Eye (tissue), 1 donor: ENCODE measurements around the gene DENND5A.
"Not testable (repeated sequence)": the region's sequence is repeated elsewhere in the genome, so short reads cannot be mapped to it uniquely, and the experiment has no call there.

ENCODE experiments used
- DNase-seq: peaks from one replicate; pipeline ENCODE4 v3.0.0-alpha.2; 2015

The DENND5A gene

GRCh38 chr11:9210224-9210921 is 54.8 kb downstream of the DENND5A start:
- no peak for DNase-seq

- not testable (repeated sequence) for DNase-seq
These were observed 55.5 kb downstream of the DENND5A start for GRCh38 chr11:9209604-9210003.

DNA sequence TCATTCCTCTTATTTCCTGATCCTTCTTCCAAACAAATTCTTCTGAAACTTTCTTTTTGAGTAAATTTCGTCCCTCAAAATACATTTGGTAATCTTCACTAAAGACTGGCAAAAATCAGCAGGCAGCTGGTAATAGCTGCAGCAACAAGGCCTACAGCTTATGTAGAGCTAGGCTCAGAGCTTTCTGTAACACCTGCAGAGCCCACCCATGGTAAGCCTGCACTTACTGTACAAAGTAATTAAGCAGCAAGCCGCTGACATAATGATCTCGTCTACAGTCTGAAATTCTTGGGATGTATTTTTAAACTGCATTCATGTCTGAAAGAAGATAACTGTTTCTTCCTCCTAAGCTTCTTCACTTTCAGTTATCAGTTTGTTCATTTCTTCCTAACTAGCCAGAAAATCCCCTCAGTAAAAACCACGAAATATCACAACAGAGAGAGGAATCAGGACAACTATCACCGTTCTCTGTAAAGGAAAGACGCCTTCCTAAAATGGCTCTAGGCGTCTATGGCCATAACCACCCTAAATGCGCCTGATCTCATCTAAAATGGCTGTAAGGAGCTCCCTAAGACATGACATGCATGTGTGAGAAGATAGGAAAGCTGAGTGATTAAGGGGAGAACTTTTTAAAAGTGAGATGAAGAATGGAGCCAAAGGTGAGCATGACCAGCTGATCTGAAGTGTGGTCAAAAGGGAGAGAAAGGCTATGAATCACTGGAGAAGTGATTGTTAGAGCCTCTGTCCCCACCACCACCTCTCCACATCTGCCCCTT is 56.2 kb downstream of the DENND5A start:
- DNase-seq = no peak

- no peak for DNase-seq
These were observed 57.9 kb downstream of the DENND5A start for GRCh38 chr11:9207229-9207628.

DNA sequence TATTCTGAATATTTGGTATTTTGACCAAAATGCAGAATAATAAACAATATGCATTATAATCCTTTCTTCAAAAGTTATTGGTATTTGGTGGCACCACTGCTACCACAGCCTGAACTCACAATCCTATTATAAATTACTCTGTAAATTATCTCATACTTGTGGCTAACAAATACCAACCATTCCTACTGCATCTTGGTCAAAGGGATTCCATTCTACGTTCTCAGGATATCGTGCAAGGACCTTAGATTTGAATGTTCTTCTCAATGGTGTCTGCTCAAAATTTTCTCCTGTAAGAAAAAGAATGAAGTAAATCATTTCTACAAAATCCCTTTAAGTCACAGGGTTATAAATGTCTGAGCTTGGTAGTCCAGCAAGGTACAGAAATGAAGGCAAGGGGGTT is 58.7 kb downstream of the DENND5A start:
- no peak for DNase-seq

DNA sequence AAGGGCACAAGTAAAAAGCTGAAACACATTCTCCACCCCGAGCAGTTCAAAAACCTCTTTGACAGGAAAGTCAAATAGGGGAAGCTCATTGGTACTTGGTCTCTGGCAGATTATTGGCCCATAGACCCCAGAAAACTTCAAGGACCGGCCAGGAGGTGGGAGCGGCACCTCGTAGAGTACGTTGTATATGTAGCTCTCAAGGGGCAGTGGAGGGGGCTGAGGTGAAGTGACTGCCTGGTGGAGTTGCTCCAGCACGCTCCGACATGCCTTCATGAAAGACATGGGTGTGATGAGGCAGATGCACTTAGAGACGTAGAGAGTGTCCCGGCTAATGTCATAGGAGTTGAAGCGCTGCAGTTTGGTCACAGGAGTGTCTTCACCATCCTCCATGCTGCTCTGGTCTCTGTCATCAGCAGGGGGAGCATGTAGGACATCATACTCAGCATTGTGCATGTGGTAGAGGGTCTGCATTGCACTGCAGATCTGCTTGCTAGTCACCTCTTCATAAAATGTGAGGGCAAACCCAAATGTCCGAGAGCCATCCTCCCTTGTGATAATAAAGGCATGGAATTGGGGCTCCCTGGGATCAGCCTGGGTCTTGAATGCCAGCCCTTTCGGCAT is 61.3 kb downstream of the DENND5A start:
- DNase-seq = no peak

DNA sequence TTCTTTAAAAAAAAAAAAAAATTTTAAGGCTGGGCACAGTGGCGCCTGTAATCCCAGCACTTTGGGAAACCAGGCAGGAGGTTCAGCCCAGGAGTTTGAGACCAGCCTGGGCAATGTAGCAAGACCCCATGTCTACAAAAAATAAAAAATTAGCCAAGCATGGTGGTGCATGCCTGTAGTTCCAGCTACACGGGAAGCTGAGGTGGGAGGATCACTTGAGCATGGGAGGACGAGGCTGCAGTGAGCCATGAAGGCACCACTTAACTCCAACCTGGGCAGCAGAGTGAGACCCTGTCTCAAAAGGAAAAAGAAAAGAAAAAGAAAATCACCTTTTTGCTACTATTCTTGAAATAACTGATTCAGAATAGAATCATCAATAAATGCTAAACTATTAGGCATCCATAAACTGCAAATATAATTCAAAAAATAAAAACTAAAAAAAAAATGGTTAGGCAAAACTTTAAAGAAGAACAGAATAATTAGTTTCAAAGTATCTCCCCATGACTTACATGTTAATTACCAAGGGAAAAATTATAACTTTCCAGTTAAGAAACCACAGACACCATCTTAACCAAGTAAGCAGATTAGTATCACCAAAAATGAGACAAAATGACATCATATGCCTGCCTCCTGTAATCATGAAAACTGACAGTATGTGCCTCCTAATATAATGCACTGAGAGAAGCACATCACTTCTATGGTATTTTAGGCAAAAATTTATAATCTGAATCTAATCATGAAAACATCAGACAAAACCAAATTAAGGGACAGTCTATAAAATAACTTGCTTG is 63.6 kb downstream of the DENND5A start:
- no peak for DNase-seq

- DNase-seq = no peak
These were observed 64.7 kb downstream of the DENND5A start for GRCh38 chr11:9200471-9200870.

DNA sequence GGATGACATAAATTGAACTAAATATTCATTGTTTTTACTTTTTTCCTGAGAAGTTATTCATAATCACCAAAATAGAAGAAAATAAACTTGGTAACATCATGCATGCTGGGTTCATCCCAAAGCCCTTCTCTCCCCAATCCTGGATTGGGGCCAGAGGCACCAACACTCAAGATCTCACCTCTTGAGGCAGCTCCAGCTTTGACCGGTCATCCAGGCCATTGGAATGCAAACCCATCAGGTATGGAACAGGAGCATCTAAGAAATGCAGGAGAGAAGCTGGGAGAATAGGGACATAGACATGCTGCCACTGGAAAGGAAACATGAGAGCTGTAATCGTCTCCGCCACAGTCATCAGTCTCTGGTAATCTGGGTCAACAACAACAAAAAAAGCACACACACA is 71.8 kb downstream of the DENND5A start:
- DNase-seq = no peak

DNA sequence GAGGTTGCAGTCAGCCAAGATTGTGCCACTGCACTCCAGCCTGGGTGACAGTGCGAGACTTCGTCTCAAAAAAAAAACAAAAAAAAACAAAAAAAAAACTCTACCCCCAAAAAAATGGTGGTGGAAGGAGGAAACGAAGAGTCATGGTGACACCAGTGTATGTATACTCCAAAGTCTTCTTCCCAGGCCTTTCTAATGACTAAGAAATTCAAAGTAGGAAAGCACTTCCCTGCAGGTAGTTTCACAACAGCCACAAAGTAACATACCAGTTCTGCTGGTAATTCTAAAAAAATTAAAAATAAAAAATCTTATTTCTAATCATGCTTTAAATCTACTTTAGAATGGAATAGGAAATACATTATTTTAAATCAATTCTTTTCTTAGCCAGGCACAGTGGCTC is 72.6 kb downstream of the DENND5A start:
- DNase-seq = no peak

DNA sequence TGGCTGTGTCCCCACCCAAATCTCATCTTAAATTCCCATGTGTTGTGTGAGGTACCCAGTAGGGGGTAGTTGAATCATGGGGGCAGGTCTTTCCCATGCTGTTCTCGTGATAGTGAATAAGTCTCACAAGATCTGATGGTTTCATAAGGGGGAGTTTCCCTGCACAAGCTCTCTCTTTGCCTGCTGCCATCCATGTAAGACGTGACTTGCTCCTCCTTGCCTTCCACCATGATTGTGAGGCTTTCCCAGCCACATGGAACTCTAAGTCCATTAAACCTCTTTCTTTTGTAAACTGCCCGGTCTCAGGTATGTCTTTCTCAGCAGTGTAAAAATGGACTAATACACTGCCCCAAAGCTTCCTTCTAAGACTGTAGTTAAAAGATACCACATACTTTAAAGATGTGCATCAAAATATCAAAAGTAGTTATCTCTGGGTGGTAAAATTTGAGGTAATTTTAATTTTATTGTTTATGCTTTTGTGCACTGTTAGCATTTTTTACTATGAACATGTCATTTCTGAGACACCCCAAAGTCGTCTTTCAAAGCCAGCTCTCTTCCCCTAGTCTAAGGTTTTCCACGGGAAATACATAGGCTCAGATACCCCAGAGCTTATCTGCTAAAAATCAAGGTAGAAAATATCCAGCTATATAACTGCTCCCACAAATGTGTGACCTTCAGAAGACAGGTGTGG is 74.7 kb downstream of the DENND5A start:
- DNase-seq = not testable (repeated sequence)

- DNase-seq = not testable (repeated sequence)
These were observed 76.3 kb downstream of the DENND5A start for GRCh38 chr11:9188860-9189259.

DNA sequence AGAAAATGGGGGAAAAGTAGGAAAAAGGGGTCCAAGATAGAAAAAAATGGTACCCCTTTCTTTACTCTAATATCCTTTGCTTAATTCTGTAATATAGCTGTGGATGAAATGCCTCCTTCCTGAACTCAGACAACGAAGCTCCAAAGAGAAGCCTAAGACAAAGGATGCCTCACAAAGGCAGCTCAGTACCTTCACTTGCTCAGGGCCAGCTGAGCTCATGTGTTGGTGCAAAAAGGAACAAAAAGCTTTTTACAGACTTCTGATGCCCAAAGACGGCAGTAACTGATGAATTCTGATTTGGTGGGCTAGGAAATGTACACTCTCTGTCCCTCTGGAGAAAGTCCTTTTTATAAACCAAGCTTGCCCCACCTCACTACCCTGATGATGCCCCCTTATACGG is 77.5 kb downstream of the DENND5A start:
- DNase-seq = no peak

- no peak for DNase-seq
These were observed 80.6 kb downstream of the DENND5A start for GRCh38 chr11:9184516-9184915.

GRCh38 chr11:9182180-9182871 is 82.8 kb downstream of the DENND5A start:
- no peak for DNase-seq

- DNase-seq = no peak
These were observed 84.4 kb downstream of the DENND5A start for GRCh38 chr11:9180784-9181183.

DNA sequence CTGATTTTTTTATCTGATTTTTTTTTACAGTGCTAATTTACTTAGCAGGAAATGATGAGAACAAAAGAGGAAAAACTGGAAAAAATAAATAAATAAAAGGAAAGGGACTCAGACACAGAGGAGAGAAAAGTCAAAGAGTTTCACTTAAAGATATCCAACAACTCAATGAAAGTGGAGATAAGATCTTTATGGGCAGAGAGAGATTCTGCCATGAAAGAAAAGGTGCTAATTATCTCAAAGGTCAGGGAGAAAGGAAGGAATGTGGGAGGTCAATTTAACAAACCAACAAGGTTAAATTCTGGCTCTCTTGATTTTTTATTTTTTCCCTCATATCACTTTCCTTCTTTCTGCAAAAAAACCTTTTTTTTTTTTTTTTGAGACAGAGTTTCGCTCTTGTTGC is 86.0 kb downstream of the DENND5A start:
- DNase-seq = no peak

DNA sequence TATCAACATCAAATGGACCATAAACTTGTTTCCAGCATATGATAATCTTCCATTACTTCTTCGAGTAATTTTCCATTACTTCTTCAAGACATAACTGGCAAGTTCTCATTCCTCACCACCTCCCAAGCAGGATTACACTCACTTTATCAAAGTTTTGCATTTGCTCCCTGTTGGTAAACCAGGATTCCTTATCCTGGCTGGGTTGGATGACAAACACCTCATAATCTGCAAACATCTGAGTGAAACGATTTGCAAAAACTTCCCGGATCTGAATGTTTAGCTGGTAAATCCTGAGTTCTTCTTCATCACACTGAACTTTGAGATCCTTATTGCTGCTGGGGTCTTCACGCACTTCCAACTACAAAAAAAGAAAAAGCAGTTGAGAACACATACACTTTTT is 86.4 kb downstream of the DENND5A start:
- no peak for DNase-seq

DNA sequence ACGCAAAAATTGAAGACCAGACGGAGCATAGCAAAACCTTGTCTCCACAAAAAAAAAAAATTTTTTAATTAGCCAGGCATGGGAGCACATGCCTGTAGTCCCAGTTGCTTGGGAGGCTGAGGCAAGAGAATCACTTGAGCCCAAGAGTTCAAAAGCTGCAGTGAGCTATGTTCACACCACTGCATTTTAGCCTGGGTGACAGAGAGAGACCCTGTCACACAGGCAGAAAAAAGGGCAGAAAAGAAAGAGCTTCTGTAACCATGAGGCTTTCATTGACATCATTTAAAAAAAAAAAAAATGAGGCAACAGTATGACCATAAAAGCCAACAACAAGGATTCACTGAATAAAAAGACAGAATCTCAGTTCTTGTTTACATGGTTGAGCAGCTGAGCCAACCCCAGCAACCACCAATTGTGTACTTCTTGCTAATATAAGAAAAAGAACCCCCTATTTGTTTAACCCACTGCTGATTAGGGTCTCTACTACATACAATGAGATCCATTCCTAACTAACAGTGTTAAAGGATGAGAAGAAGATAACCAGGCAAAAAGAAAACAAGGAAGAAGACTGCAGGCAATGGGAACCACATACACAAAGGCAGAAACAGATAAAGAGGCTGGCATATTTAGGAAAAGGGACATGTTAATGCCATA is 87.6 kb downstream of the DENND5A start:
- DNase-seq = no peak

DNA sequence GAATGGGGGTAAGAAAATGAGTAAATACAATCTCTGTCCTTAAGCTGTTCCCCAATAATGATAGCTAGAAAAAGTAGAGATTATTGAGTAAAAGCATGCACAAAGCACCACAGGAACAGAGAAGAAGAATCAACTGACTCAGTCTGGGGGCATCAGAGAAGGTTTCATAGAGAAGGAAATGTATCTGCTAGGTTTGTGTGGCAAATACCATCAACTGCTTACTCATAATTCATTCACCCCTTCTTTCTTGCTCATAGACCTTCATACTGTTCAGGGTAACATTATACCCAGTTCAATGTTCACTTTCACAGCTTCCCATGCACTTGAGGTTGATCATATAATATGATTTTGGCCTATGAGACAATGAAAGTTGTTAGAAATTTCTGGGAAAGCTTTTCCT is 88.6 kb downstream of the DENND5A start:
- DNase-seq = no peak

DNA sequence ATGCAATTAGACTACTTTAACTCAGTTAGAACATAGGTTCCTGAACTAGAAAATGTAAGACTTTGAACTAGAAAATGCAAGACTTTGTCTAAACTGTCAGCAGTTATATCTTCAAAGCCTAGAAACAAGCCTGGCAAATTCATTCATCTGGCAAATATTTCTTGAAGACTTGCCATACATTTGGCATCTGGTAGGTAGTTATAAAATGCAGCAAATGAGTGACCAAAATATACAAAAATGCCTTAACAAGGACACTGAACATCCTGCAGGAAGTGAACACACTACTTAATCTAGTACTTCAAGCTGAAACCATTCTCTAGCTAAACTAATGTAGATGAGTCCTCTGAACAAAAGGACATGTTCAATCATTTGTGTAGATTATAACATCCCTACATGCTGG is 89.0 kb downstream of the DENND5A start:
- DNase-seq = no peak
